SK-N-SH (cell line): ENCODE measurements around the gene ZNF107. TPM values are rescaled to one million over a fixed set of nuclear protein-coding genes. Genes with fewer than 3 reads are reported as not detected.

ENCODE experiments used
- CTCF ChIA-PET: fragments of 300-600, 350-600 bp; formaldehyde crosslinking; extraction: SDS; loops from one replicate; lab custom pipeline; 2021; lab: Yijun Ruan, JAX
- POLR2A ChIA-PET: fragments of 350-600 bp; sonication (Branson Sonifier 250); formaldehyde crosslinking; extraction: SDS; loops from one replicate; lab custom pipeline; 2020; ENCODE audit warnings: antibody characterized with exemption, inconsistent platforms; lab: Yijun Ruan, JAX
- DNase-seq: peaks from one replicate; pipeline ENCODE4 v3.0.0; 2012
- H2AFZ ChIP-seq: fragments of 200-600 bp; sonication (generic); 2 replicates; pipeline ENCODE4 v1.8.1; 2016; ENCODE audit warnings: antibody characterized with exemption, mild to moderate bottlenecking, low read depth
- H3F3A ChIP-seq: fragments of 200-600 bp; sonication (generic); replicated peaks from 2 replicates; pipeline ENCODE3; 2016; ENCODE audit warnings: antibody characterized with exemption, mild to moderate bottlenecking; ENCODE audit not compliant: insufficient read depth
- H3K27ac ChIP-seq, 2 experiments: fragments of 200-500 bp in 1 of 2; fragments of 200-600 bp in 1 of 2; sonication (Bioruptor generic) in 1 of 2; sonication (generic), shearing (Covaris generic) in 1 of 2; 2 replicates each; pipeline versions ENCODE4 v1.5.1 to v1.6.1; 2014 to 2016; ENCODE audit warnings: low read depth in 2 of 2, inconsistent platforms in 1 of 2, low read length in 1 of 2, mild to moderate bottlenecking in 1 of 2, mixed read lengths in 1 of 2
- H3K27me3 ChIP-seq: fragments of 200-600 bp; sonication (generic), shearing (Covaris generic); 2 replicates; pipeline ENCODE4 v1.6.1; 2016; ENCODE audit warnings: mixed run types; ENCODE audit not compliant: insufficient read depth
- H3K36me3 ChIP-seq, 2 experiments: fragments of 200-500 bp in 1 of 2; fragments of 200-600 bp in 1 of 2; sonication (Bioruptor generic) in 1 of 2; sonication (generic) in 1 of 2; replicated peaks in 1 of 2; 2 replicates each; pipeline versions ENCODE3 to v1.5.1; 2014 to 2016; ENCODE audit warnings: low read length in 1 of 2, mild to moderate bottlenecking in 1 of 2; ENCODE audit not compliant: insufficient read depth in 2 of 2, control insufficient read depth in 1 of 2
- H3K4me1 ChIP-seq, 2 experiments: fragments of 200-500 bp in 1 of 2; fragments of 200-600 bp in 1 of 2; sonication (Bioruptor generic) in 1 of 2; sonication (generic), shearing (Covaris generic) in 1 of 2; 2 replicates each; pipeline versions ENCODE4 v1.5.1 to v1.6.1; 2014 to 2016; ENCODE audit warnings: low read depth in 1 of 2, low read length in 1 of 2, mixed run types in 1 of 2; ENCODE audit not compliant: insufficient read depth in 2 of 2, control insufficient read depth in 1 of 2
- H3K4me2 ChIP-seq: fragments of 200-600 bp; sonication (generic), shearing (Covaris generic); 2 replicates; pipeline ENCODE4 v1.6.1; 2017; ENCODE audit warnings: mixed run types
- H3K4me3 ChIP-seq, 2 experiments: fragments of 200-500 bp in 1 of 2; fragments of 200-600 bp in 1 of 2; sonication (Bioruptor generic) in 1 of 2; sonication (generic), shearing (Covaris generic) in 1 of 2; 2 replicates each; pipeline versions ENCODE4 v1.5.1 to v1.8.1; 2014 to 2016; ENCODE audit warnings: low read depth in 2 of 2, inconsistent platforms in 1 of 2, low read length in 1 of 2, mild to moderate bottlenecking in 1 of 2, mixed read lengths in 1 of 2, moderate library complexity in 1 of 2
- H3K79me2 ChIP-seq: fragments of 200-600 bp; sonication (generic); 2 replicates; pipeline ENCODE4 v1.8.1; 2017; ENCODE audit warnings: mild to moderate bottlenecking; ENCODE audit not compliant: insufficient read depth
- H3K9ac ChIP-seq: fragments of 200-600 bp; sonication (generic); 2 replicates; pipeline ENCODE4 v1.6.1; 2017; ENCODE audit warnings: mixed run types
- H3K9me2 ChIP-seq: fragments of 200-600 bp; sonication (generic); 2 replicates; pipeline ENCODE4 v1.6.1; 2017; ENCODE audit warnings: mixed run types
- H3K9me3 ChIP-seq: fragments of 200-600 bp; sonication (generic); 2 replicates; pipeline ENCODE4 v1.6.1; 2017; ENCODE audit warnings: mixed run types, mild to moderate bottlenecking, moderate library complexity
- H4K20me1 ChIP-seq: fragments of 200-600 bp; sonication (generic); 2 replicates; pipeline ENCODE4 v1.6.1; 2017; ENCODE audit warnings: mild to moderate bottlenecking, mixed run types; ENCODE audit not compliant: insufficient read depth
- CHD2 ChIP-seq: fragments of 150-350 bp; IDR thresholded peaks from 2 replicates; pipeline ENCODE4 v1.6.1; 2018; ENCODE audit warnings: low read length; ENCODE audit not compliant: partially characterized antibody
- ELF1 ChIP-seq: IDR thresholded peaks from 2 replicates; pipeline ENCODE4 v1.4.0; 2012
- EP300 ChIP-seq, 2 experiments: IDR thresholded peaks; 2 replicates each; pipeline versions ENCODE4 v1.4.0 to v1.6.1; 2012; ENCODE audit warnings: borderline replicate concordance in 1 of 2, low read depth in 1 of 2, low read length in 1 of 2
- EZH2phosphoT487 ChIP-seq: fragments of 200-600 bp; sonication (generic); IDR thresholded peaks from 2 replicates; pipeline ENCODE4 v1.6.1; 2017; ENCODE audit warnings: low read depth, mixed run types, mild to moderate bottlenecking, antibody characterized with exemption, moderate library complexity, borderline replicate concordance
- FOSL2 ChIP-seq: IDR thresholded peaks from 2 replicates; pipeline ENCODE4 v1.4.0; 2012; ENCODE audit warnings: low read depth, mild to moderate bottlenecking, moderate library complexity, borderline replicate concordance
- FOXJ3 ChIP-seq: sonication (generic); formaldehyde crosslinking; IDR thresholded peaks from 2 replicates; pipeline ENCODE4 v1.5.1; 2020; ENCODE audit warnings: mild to moderate bottlenecking, missing genetic modification reagents
- GABPA ChIP-seq: IDR thresholded peaks from 2 replicates; pipeline ENCODE4 v1.4.0; 2012; ENCODE audit warnings: low read depth, mild to moderate bottlenecking
- GATA2 ChIP-seq: sonication (generic); formaldehyde crosslinking; IDR thresholded peaks from 2 replicates; pipeline ENCODE4 v1.5.0; 2020; ENCODE audit warnings: mild to moderate bottlenecking, missing genetic modification reagents
- MEF2A ChIP-seq: IDR thresholded peaks from 2 replicates; pipeline ENCODE4 v1.4.0; 2012; ENCODE audit warnings: low read depth, borderline replicate concordance
- MXI1 ChIP-seq: IDR thresholded peaks from 2 replicates; pipeline ENCODE4 v1.6.1; 2012; ENCODE audit warnings: mild to moderate bottlenecking, low read depth, low read length, improper control_type of control experiment
- NRF1 ChIP-seq: IDR thresholded peaks from 2 replicates; pipeline ENCODE4 v1.6.1; 2012; ENCODE audit warnings: low read depth, mild to moderate bottlenecking, low read length
- RAD21 ChIP-seq: IDR thresholded peaks from 2 replicates; pipeline ENCODE4 v1.6.1; 2012; ENCODE audit warnings: mild to moderate bottlenecking, low read length
- RXRA ChIP-seq: IDR thresholded peaks from 2 replicates; pipeline ENCODE4 v1.4.0; 2012; ENCODE audit warnings: low read depth, mild to moderate bottlenecking, borderline replicate concordance
- SIN3A ChIP-seq: IDR thresholded peaks from 2 replicates; pipeline ENCODE4 v1.6.1; 2012; ENCODE audit warnings: low read depth, mild to moderate bottlenecking, low read length, moderate library complexity, borderline replicate concordance
- SMC3 ChIP-seq: IDR thresholded peaks from 2 replicates; pipeline ENCODE4 v1.6.1; 2012; ENCODE audit warnings: low read depth, low read length, improper control_type of control experiment
- YY1 ChIP-seq: IDR thresholded peaks from 2 replicates; pipeline ENCODE4 v1.4.0; 2012; ENCODE audit warnings: low read depth, mild to moderate bottlenecking
- WGBS: methylation state at CpG from one replicate; pipeline ENCODE4 v1.1.6; 2017; ENCODE audit warnings: low lambda C conversion rate; 5-methylcytosine and 5-hydroxymethylcytosine counted together
- polyA plus RNA-seq, 3 experiments: library from polyadenylated mRNA; depleted of rRNA; stranded (reverse); fragments of >200 nt; gene quantifications; 2 replicates each; pipeline ENCODE4 v1.2.3, GENCODE V29; 2012

The ZNF107 gene
- polyA plus RNA-seq, 1 of the 3 experiments (the other 2 are of a cell fraction), result 2.0 TPM

GRCh38 chr7:64630496-64630895 lies 35.4 kb upstream of the ZNF107 start (continued):
- TF ChIP-seq SMC3 (peak; percentile 43), SIN3A (no peak), MXI1 (no peak)

- H3K4me2 ChIP-seq, result no peak overlapping the region
- H4K20me1 ChIP-seq, result no peaks in the 10 kb centered on the region
- no peaks in the 10 kb centered on the region for H3K79me2 ChIP-seq
- no peak overlapping the region for H3K4me3 ChIP-seq
- H3K27ac ChIP-seq, result no peak overlapping the region
- no peaks in the 10 kb centered on the region for H3K4me1 ChIP-seq
- DNase-seq, result no peak
- no peaks in the 10 kb centered on the region for H3K9me3 ChIP-seq
- H3K9ac ChIP-seq, result no peak overlapping the region
- H3K27me3 ChIP-seq, result no peaks in the 10 kb centered on the region
- 4% methylated on average over 1 of the region's 1 CpG for WGBS
- TF ChIP-seq GABPA (no peak), GATA2 (CRISPR knock-in tag) (no peak), YY1 (no peak), RXRA (no peak), NRF1 (no peak), FOSL2 (no peak), SIN3A (no peak), MEF2A (no peak), CHD2 (no peak), FOXJ3 (CRISPR knock-in tag) (no peak), EZH2phosphoT487 (no peak)
- H3F3A ChIP-seq, result no peaks in the 10 kb centered on the region
- POLR2A ChIA-PET, result no interaction called here
- CTCF ChIA-PET, result interaction anchor here (4.8 to 5.5 kb wide), 2 partner anchors 12 to 449 kb away, joined by 43 to 46 read pairs; no protein-coding TSS in a partner anchor
- H3K9me2 ChIP-seq, result no peaks in the 10 kb centered on the region
- H2AFZ ChIP-seq, result no peak overlapping the region
- H3K36me3 ChIP-seq, result no peaks in the 10 kb centered on the region
Measured at GRCh38 chr7:64632029-64632428, 33.9 kb upstream of the ZNF107 start.

- Histone ChIP-seq H3K4me3 (no peak overlapping the region), H3K36me3 (no peaks in the 10 kb centered on the region), H2AFZ (no peak overlapping the region), H3K9ac (no peak overlapping the region), H3K9me3 (no peaks in the 10 kb centered on the region), H3K9me2 (no peaks in the 10 kb centered on the region), H3F3A (no peaks in the 10 kb centered on the region), H3K27me3 (no peaks in the 10 kb centered on the region), H3K79me2 (no peaks in the 10 kb centered on the region), H3K27ac (no peak overlapping the region), H3K4me2 (no peak overlapping the region)
- DNase-seq, result no peak
- WGBS, result 28% methylated on average over 3 of the region's 3 CpGs
- CTCF ChIA-PET, result no interaction called here
- no peak for TF ChIP-seq EP300 (IDR thresholded peaks at IDR 0.05; ENCODE audit: borderline replicate concordance in 1 of 2, low read depth in 1 of 2, low read length in 1 of 2)
- no peak for TF ChIP-seq RXRA
- TF ChIP-seq RAD21, result no peak
- no peak for TF ChIP-seq GATA2 (CRISPR knock-in tag)
- no peak for TF ChIP-seq MXI1
- no peak for TF ChIP-seq ELF1
- TF ChIP-seq FOSL2, result no peak
- TF ChIP-seq SMC3, result no peak
- TF ChIP-seq, all 33 proteins: peak for 0
- POLR2A ChIA-PET, result no interaction called here
- Histone ChIP-seq H3K4me1 (no peaks in the 10 kb centered on the region), H4K20me1 (no peaks in the 10 kb centered on the region)
Measured at GRCh38 chr7:64633401-64633800, 32.5 kb upstream of the ZNF107 start.
